K562 (cell line): Measurements from ENCODE around the gene CFL1. TPM values are rescaled to one million over a fixed set of nuclear protein-coding genes. Genes with fewer than 3 reads are reported as not detected.

Source experiments
- BRF1 ChIP-seq: IDR thresholded peaks from 3 replicates; pipeline ENCODE4 v1.6.1; 2011; ENCODE audit warnings: borderline replicate concordance, mild to moderate bottlenecking; ENCODE audit not compliant: insufficient read length; ENCODE audit errors: extremely low read depth
- CTCFL ChIP-seq: IDR thresholded peaks from 2 replicates; pipeline ENCODE4 v1.6.1; 2011; ENCODE audit warnings: borderline replicate concordance, low read depth, mild to moderate bottlenecking, moderate library complexity, low read length; ENCODE audit not compliant: insufficient read depth, poor library complexity, severe bottlenecking
- E2F3 ChIP-seq: fragments of 250-450 bp; sonication (Bioruptor Pico); IDR thresholded peaks from 2 replicates; pipeline ENCODE4 v1.4.0; 2020; ENCODE audit warnings: mild to moderate bottlenecking
- MBD1 ChIP-seq: fragments of 250-450 bp; sonication (Bioruptor Pico); IDR thresholded peaks from 2 replicates; pipeline ENCODE4 v1.8.0; 2022; ENCODE audit warnings: inconsistent platforms
- PKNOX1 ChIP-seq: fragments of 450-650 bp; IDR thresholded peaks from 2 replicates; pipeline ENCODE4 v1.6.1; 2016
- RERE ChIP-seq: sonication (generic); formaldehyde crosslinking; IDR thresholded peaks from 2 replicates; pipeline ENCODE4 v1.8.0; 2023; ENCODE audit warnings: missing genetic modification reagents, mild to moderate bottlenecking, borderline replicate concordance
- SIX5 ChIP-seq, 2 experiments: IDR thresholded peaks; 2 replicates each; pipeline ENCODE4 v1.6.1; 2011; ENCODE audit warnings: low read length in 2 of 2, borderline replicate concordance in 1 of 2, low read depth in 1 of 2, mild to moderate bottlenecking in 1 of 2, moderate library complexity in 1 of 2; ENCODE audit not compliant: insufficient read depth in 1 of 2
- TFAP4 ChIP-seq: sonication (generic); formaldehyde crosslinking; IDR thresholded peaks from 2 replicates; pipeline ENCODE4 v1.8.0; 2022; ENCODE audit warnings: missing genetic modification reagents, mild to moderate bottlenecking, moderate library complexity, borderline replicate concordance
- USF2 ChIP-seq: sonication (generic); formaldehyde crosslinking; IDR thresholded peaks from 2 replicates; pipeline ENCODE4 v1.5.0; 2020; ENCODE audit warnings: missing genetic modification reagents
- ZBTB34 ChIP-seq: fragments of 250-450 bp; sonication (Bioruptor Pico); IDR thresholded peaks from 2 replicates; pipeline ENCODE4 v1.8.0; 2021; ENCODE audit warnings: mild to moderate bottlenecking, moderate library complexity
- polyA plus RNA-seq, 8 experiments: library from polyadenylated mRNA; depleted of rRNA in 4 of 8; stranded (reverse) in 5 of 8; unstranded in 3 of 8; fragments of >200 nt; fragmentation: Nextera tagmentation in 2 of 8; fragmentation: Illumina TruSeq in 1 of 8; extraction: Ambion mirVana in 2 of 8; extraction: Trizol in 1 of 8; gene quantifications; 2 replicates each; pipeline versions ENCODE4 v1.2.1 to v1.2.3, GENCODE V29; 2011 to 2014; ENCODE audit warnings: inconsistent platforms in 1 of 8, missing spikeins in 1 of 8
- total RNA-seq, 7 experiments: library from RNA; depleted of rRNA in 6 of 7; stranded (reverse); fragments of >200 nt in 6 of 7; fragmentation: Illumina TruSeq in 2 of 7; extraction: Trizol in 2 of 7; gene quantifications; 2 replicates each; pipeline versions ENCODE4 v1.2.1 to v1.2.3, GENCODE V29; 2011 to 2021; ENCODE audit warnings: low replicate concordance in 1 of 7

Gene CFL1
- total and polyA plus RNA-seq, 9 of the 15 experiments (the other 6 are each of a cell fraction or from before 2014, with no cell fraction given), result 105 to 1,101 (median 859) TPM

- TF ChIP-seq TFAP4 (CRISPR knock-in tag) (peak; percentile 67; the same call in 1 of the 2 replicates), PKNOX1 (0 out of 2 replicates have a peak, but pooled peaks have one; percentile 31), RERE (no peak), ZBTB34 (CRISPR knock-in tag) (no peak), USF2 (peak; percentile 94), BRF1 (no peak), MBD1 (CRISPR knock-in tag) (no peak), E2F3 (CRISPR knock-in tag) (no peak), CTCFL (no peak), SIX5 (IDR thresholded peaks at IDR 0.05; ENCODE audit: borderline replicate concordance in 1 of 2, insufficient read depth in 1 of 2, low read depth in 1 of 2, low read length in 2 of 2) (no peak)
Measured at GRCh38 chr11:65873318-65874156, 15.6 kb upstream of the CFL1 start (continued).
